Measurements from ENCODE around the gene RTRAF. TPM values are rescaled to one million over a fixed set of nuclear protein-coding genes. Genes with fewer than 3 reads are reported as not detected.

The RTRAF gene
- total and polyA plus RNA-seq, 8 donors = 126 to 325 (median 268) TPM

DNA sequence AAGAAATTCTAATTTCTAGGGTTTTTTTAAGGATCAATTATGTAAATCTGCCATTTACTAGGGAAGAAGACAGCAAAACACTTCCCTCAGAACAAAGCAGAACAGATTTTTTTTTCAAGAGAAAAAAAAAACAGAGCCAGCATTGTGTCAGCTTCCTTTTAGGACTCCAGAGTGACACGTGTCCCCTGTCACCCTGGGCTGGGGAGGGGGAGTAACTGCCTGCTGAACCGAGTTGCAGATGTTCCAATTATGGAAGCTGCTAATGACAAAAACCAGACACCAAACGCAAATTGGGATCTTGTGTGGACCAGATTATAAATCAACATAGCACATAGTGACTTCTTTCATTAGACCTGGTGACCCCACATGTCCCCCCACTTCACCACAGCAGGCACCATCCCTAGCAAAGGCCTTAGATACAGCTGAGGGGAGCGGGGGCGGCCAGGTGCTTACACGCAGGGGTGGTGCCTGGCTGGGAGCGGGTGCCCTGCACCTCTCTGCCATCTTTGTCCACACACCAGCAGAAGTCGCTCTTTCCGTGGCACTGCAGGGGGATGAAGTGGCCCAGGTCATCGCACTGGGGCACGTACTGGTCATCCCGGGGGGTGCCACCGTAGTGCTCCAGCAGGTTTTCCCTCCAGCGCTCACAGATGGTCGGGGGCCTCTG lies 25.4 kb downstream of the RTRAF start:
- DNase-seq = peak in 1 of 4 donors; percentile 40

DNA sequence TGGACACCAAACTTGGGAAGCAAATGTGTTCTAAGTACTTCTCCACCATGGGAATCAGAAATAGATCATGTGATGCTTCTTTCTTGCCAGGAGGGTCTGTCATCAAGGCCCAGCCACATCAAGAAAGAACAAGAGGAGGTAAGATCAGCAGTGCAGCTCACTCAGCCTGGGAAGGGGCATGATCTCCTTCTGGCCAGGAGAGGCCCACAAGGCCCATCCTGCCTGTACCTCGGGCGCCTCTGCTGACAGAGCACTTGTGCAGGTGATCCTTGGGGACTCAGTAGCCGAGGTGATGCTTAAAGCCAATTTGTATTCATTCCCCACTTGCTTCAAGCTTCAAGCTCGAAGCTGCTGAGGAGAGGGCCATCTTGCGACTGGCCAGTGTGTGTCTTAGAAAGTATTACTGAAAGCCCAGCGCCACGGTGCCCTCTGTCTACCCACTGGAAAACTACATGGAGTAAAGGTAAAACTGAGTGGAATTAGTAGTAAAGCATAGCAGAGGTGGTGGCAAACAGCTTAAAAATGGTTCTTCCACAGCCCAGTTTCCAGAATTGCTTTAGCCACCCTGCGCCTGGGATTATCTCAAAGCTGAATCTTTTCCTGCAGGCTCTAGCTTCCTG lies 26.2 kb downstream of the RTRAF start:
- Histone ChIP-seq H3K36me3 (peaks cover 0 to 15% of the 10 kb centered on the region in 2 donors), H3K27me3 (no peaks in the 10 kb centered on the region), H3K27ac (no peak overlapping the region), H3K4me3 (no peak overlapping the region), H3K9me3 (no peaks in the 10 kb centered on the region), H3K4me1 (peaks cover 0 to 20% of the 10 kb centered on the region in 2 donors)
- DNase-seq = no peak
- ATAC-seq = no peak
- intact Hi-C loops (cut with DNase I) = no loop called here
- TF ChIP-seq, protein P1, sequence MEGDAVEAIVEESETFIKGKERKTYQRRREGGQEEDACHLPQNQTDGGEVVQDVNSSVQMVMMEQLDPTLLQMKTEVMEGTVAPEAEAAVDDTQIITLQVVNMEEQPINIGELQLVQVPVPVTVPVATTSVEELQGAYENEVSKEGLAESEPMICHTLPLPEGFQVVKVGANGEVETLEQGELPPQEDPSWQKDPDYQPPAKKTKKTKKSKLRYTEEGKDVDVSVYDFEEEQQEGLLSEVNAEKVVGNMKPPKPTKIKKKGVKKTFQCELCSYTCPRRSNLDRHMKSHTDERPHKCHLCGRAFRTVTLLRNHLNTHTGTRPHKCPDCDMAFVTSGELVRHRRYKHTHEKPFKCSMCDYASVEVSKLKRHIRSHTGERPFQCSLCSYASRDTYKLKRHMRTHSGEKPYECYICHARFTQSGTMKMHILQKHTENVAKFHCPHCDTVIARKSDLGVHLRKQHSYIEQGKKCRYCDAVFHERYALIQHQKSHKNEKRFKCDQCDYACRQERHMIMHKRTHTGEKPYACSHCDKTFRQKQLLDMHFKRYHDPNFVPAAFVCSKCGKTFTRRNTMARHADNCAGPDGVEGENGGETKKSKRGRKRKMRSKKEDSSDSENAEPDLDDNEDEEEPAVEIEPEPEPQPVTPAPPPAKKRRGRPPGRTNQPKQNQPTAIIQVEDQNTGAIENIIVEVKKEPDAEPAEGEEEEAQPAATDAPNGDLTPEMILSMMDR (IDR thresholded peaks at IDR 0.05) = peak in 1 of 2 donors; percentile 23

More for the DNA sequence above, 25.4 kb downstream of the RTRAF start:
- TF ChIP-seq, protein P1 (IDR thresholded peaks at IDR 0.05) = no peak
- ATAC-seq = no peak
- H3K4me3 ChIP-seq = no peak overlapping the region
- peaks cover 0 to 23% of the 10 kb centered on the region in 2 donors for H3K36me3 ChIP-seq
- no peaks in the 10 kb centered on the region for H3K27me3 ChIP-seq
- intact Hi-C loops (cut with DNase I) = no loop called here
- peaks cover 0 to 14% of the 10 kb centered on the region in 2 donors for H3K4me1 ChIP-seq
- H3K9me3 ChIP-seq = no peaks in the 10 kb centered on the region
- no peak overlapping the region for H3K27ac ChIP-seq

DNA sequence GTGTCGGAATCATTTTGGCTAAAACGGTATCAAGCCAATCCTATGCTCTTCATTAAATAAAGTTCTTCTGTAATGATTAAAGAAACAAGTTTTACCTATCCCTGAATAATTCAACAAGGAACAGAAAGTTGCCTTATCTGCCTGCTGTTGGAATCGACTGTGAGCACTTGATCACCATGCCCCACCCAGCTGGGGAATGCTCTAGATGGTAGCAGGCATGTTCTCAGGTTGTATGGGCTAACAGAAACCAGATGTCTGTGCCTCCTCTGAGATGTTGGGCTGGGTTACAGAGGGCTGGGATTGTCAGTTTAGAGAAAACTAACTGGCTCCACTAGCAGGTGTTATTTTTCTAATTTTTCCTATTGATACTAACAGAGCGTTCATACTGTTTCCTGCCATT lies 28.9 kb downstream of the RTRAF start:
- DNase-seq (no peak), ATAC-seq (peak; percentile 81)
- H3K4me3 ChIP-seq = no peak overlapping the region
- H3K36me3 ChIP-seq = no peaks in the 10 kb centered on the region
- intact Hi-C loops (cut with DNase I) = no loop called here
- H3K27me3 ChIP-seq = no peaks in the 10 kb centered on the region
- TF ChIP-seq, protein P1 (IDR thresholded peaks at IDR 0.05) = no peak
- no peak overlapping the region for H3K27ac ChIP-seq
- peaks cover 0 to 28% of the 10 kb centered on the region in 2 donors for H3K4me1 ChIP-seq
- no peaks in the 10 kb centered on the region for H3K9me3 ChIP-seq

DNA sequence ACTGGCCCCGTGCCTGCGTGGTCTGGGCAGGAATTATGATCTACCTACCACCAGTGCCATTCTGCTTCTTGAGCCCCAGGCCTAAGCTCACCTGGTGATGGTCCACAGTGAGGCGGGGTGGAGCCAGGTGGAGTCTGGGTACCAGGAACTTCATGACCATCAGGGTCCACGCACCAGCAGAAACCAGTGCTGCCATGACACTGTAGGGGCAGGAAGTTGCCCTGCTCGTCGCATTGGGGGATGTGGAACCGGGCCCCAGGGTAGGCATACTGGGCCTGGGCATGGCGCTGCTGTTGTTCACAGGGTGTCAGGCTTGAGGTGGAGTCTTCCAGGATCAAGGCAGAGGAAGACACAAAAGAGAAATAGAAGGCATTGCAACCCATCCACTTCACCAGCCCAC lies 29.6 kb downstream of the RTRAF start:
- no peaks in the 10 kb centered on the region for H3K27me3 ChIP-seq
- DNase-seq (peak in 1 of 4 donors; percentile 59), ATAC-seq (no peak)
- no peak overlapping the region for H3K4me3 ChIP-seq
- intact Hi-C loops (cut with DNase I) = no loop called here
- no peaks in the 10 kb centered on the region for H3K9me3 ChIP-seq
- H3K4me1 ChIP-seq = peaks cover 0 to 28% of the 10 kb centered on the region in 2 donors
- H3K36me3 ChIP-seq = no peaks in the 10 kb centered on the region
- TF ChIP-seq, protein P1 (IDR thresholded peaks at IDR 0.05) = no peak
- no peak overlapping the region for H3K27ac ChIP-seq

DNA sequence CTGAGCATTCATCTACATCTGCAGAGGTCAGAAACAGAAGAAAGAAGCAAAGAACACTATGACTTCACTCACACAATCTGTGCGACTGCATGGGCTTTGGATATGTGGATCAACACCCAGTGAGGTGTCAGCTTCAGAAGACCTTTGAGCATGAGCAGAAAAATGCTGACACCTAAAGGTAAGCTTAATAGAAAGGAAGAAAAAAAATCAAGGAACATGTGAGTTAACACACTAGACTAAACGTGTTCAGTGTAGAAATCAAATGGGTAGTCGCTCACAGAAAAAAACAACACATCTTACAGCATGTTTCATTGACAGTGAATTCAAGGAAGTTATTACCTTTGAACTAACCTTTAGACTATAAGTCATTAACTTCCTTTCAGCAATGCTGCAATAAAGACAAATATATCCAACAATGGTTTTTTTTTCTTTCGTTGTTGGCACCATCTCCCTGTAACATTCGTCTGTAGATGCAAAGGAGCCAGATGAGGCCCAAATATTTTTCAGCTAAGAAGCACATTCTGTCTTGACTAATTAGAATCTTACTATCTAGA lies 30.9 kb downstream of the RTRAF start:
- DNase-seq = no peak
- H3K27me3 ChIP-seq = no peaks in the 10 kb centered on the region
- intact Hi-C loops (cut with DNase I) = no loop called here
- H3K27ac ChIP-seq = no peak overlapping the region
- H3K4me3 ChIP-seq = no peak overlapping the region
- no peak for ATAC-seq
- H3K9me3 ChIP-seq = no peaks in the 10 kb centered on the region
- H3K36me3 ChIP-seq = no peaks in the 10 kb centered on the region
- H3K4me1 ChIP-seq = peaks cover 0 to 15% of the 10 kb centered on the region in 2 donors
- TF ChIP-seq, protein P1 (IDR thresholded peaks at IDR 0.05) = no peak

Data from left lung (tissue), 10 donors.